ENCODE data around the gene FNDC3B. TPM values are rescaled to one million over a fixed set of nuclear protein-coding genes. Genes with fewer than 3 reads are reported as not detected.

FNDC3B gene
- total and polyA plus RNA-seq, 2 of the 8 experiments (the other 6 are each of a cell fraction or from before 2014, with no cell fraction given), result 14.1 to 44.4 TPM

DNA sequence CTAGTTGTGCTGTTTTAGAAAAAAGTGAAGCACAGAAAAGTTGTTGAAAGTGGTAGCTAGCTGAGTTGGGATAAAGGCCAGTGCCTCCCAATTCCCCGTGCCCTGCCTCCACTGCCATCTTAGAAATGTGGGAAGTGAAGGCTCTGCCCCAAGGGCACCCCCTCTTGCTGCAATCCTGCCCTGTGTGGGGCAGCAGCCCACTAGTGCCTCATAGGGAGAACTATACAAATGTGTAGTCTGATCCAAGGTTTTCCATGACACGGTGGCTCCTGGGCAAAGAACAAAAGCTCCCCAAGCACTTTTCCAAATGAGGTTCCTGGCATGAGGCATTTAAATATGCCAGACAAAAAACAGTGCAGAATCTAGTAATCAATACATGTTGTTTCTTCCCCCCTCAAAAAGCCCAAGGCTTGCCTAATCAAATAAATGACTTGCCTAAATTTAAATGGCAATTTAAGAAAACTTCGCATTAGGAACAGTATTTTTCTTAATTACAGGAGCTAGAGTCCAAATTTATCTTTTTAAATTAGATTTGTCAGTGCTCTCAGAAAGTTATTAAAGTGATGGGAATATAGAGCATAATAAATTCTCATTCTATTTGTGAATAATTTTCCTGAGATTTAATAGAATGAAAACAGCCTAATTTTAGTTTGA lies 325.1 kb downstream of the FNDC3B start:
- DNase-seq (ENCODE audit: low read depth in 1 of 2, low spot score in 2 of 2) (no peak), FAIRE-seq (no peak)
- Histone ChIP-seq H4K8ac (ENCODE audit: extremely low read depth, insufficient read depth, low read length) (no peak overlapping the region), H2BK15ac (ENCODE audit: low read length) (no peak overlapping the region), H3K9ac (replicated peaks in 1 of 4; ENCODE audit: extremely low read depth in 1 of 4, low read depth in 3 of 4, low read length in 3 of 4) (no peak overlapping the region), H3K27me3 (replicated peaks in 1 of 4; ENCODE audit: control insufficient read depth in 3 of 4, extremely low read depth in 1 of 4, insufficient read depth in 3 of 4, low read length in 3 of 4) (no peaks in the 10 kb centered on the region), H3K4me1 (replicated peaks in 1 of 4; ENCODE audit: control insufficient read depth in 3 of 4, insufficient read depth in 4 of 4, low read length in 3 of 4) (no peaks in the 10 kb centered on the region; a peak in 1 of 7 replicates), H4K91ac (replicated peaks; ENCODE audit: insufficient read length, low read length) (no peak overlapping the region), H3K23me2 (ENCODE audit: low read depth, low read length) (no peaks in the 10 kb centered on the region), H3K4ac (replicated peaks; ENCODE audit: insufficient read length, low read depth, low read length) (no peak overlapping the region), H3K4me2 (ENCODE audit: insufficient read depth in 1 of 2, low read depth in 2 of 2, low read length in 2 of 2) (no peak overlapping the region), H3K56ac (replicated peaks; ENCODE audit: insufficient read length, low read depth, low read length) (no peak overlapping the region), H2AFZ (ENCODE audit: low read length) (no peak overlapping the region), H2AK5ac (ENCODE audit: low read depth, low read length) (no peak overlapping the region), H3K79me1 (ENCODE audit: low read depth, low read length) (no peaks in the 10 kb centered on the region), H3K14ac (ENCODE audit: insufficient read length) (no peak overlapping the region), H2BK20ac (ENCODE audit: low read length) (no peak overlapping the region), H3K18ac (ENCODE audit: extremely low read depth, low read length) (no peak overlapping the region), H3K27ac (ENCODE audit: low read depth, low read length) (no peak overlapping the region), H2BK120ac (replicated peaks; ENCODE audit: low read depth, low read length) (no peak overlapping the region), H4K5ac (ENCODE audit: insufficient read length, low read depth, low read length) (no peak overlapping the region), H3K4me3 (ENCODE audit: extremely low read depth in 1 of 4, insufficient read depth in 2 of 4, low read depth in 3 of 4, low read length in 4 of 4) (no peak overlapping the region), H4K20me1 (replicated peaks in 1 of 2; ENCODE audit: control insufficient read depth in 1 of 2, insufficient read depth in 2 of 2, low read length in 2 of 2) (no peaks in the 10 kb centered on the region), H2BK5ac (ENCODE audit: low read depth, low read length) (no peak overlapping the region), H3K23ac (ENCODE audit: insufficient read length) (no peak overlapping the region), H3K79me2 (ENCODE audit: control insufficient read depth in 1 of 2, insufficient read depth in 2 of 2, low read length in 2 of 2) (no peaks in the 10 kb centered on the region), H2BK12ac (ENCODE audit: low read depth, low read length) (no peak overlapping the region), H3K9me3 (ENCODE audit: insufficient read depth in 2 of 2, low read depth in 1 of 2, low read length in 1 of 2) (peaks cover 0 to 4% of the 10 kb centered on the region in 2 experiments; a peak in 1 of 4 replicates), H3K36me3 (ENCODE audit: control insufficient read depth in 2 of 4, insufficient read depth in 4 of 4, low read length in 3 of 4) (peaks cover 0 to 16% (median 6%) of the 10 kb centered on the region in 4 experiments; a peak in 7 of 8 replicates)
- WGBS, 2 experiments (ENCODE audit: extremely low coverage in 1 of 2, insufficient coverage in 1 of 2, insufficient read length in 1 of 2, insufficient replicate concordance in 2 of 2, low coverage in 1 of 2, low lambda C conversion rate in 2 of 2, missing lambda C conversion rate in 1 of 2), result 87% methylated on average over 3 of the region's 3 CpGs; no CpG with 5 or more reads in 1 of the 2 experiments
- CTCF ChIA-PET (ENCODE audit: partially characterized antibody), result interaction anchor here (0.6 to 1.8 kb wide), 6 partner anchors 10 to 94 kb away, joined by 3 to 7 read pairs (median 4); no protein-coding TSS in a partner anchor
- TF ChIP-seq HDAC6 (IDR thresholded peaks at IDR 0.05; ENCODE audit: low read depth, low read length) (no peak), CEBPB (IDR thresholded peaks at IDR 0.05; ENCODE audit: low read depth, low read length) (no peak), CHD2 (IDR thresholded peaks at IDR 0.05; ENCODE audit: low read length) (no peak), RAD21 (IDR thresholded peaks at IDR 0.05 in 1 of 2, conservative IDR thresholded peaks at IDR 0.05 in 1 of 2; ENCODE audit: low read depth in 2 of 2, low read length in 2 of 2) (no peak), EGR1 (IDR thresholded peaks at IDR 0.05; ENCODE audit: borderline replicate concordance, low read depth, low read length) (no peak), GTF2F1 (IDR thresholded peaks at IDR 0.05; ENCODE audit: borderline replicate concordance, low read depth, low read length) (no peak), TEAD4 (IDR thresholded peaks at IDR 0.05; ENCODE audit: low read depth, low read length) (no peak), JUN (IDR thresholded peaks at IDR 0.05; ENCODE audit: low read depth, low read length) (no peak), POU5F1 (IDR thresholded peaks at IDR 0.05; ENCODE audit: low read depth, low read length) (no peak), CBX8 (IDR thresholded peaks at IDR 0.05; ENCODE audit: borderline replicate concordance, low read depth, low read length) (no peak)
- TF ChIP-seq, protein P1, sequence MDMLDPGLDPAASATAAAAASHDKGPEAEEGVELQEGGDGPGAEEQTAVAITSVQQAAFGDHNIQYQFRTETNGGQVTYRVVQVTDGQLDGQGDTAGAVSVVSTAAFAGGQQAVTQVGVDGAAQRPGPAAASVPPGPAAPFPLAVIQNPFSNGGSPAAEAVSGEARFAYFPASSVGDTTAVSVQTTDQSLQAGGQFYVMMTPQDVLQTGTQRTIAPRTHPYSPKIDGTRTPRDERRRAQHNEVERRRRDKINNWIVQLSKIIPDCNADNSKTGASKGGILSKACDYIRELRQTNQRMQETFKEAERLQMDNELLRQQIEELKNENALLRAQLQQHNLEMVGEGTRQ (IDR thresholded peaks at IDR 0.05; ENCODE audit: low read length), result no peak
- POLR2A ChIA-PET (ENCODE audit: partially characterized antibody), result no interaction called here
